ENCODE data around the gene KDM5A.
"Not testable (repeated sequence)": the region's sequence is repeated elsewhere in the genome, so short reads cannot be mapped to it uniquely, and the experiment has no call there.

DNA sequence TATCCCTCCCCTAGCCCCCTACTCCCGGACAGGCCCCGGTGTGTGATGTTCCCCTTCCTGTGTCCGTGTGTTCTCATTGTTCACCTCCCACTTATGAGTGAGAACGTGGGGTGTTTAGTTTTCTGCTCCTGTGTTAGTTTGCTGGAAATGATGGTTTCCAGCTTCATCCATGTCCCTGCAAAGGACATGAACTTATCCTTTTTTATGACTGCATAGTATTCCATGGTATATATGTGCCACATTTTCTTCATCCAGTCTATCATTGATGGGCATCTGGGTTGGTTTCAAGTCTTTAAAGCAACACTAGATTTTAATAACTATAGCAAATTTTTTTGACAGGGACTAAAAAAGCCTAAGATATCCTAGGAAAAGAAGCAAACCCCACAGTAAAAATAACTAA, 37.9 kb downstream of the KDM5A start:
- not testable (repeated sequence) for TF ChIP-seq CHD4 (IDR thresholded peaks at IDR 0.05); CBX5 (IDR thresholded peaks at IDR 0.05; ENCODE audit: low read depth); POLR2AphosphoS5 (IDR thresholded peaks at IDR 0.05; ENCODE audit: low read length); RBBP5 (conservative IDR thresholded peaks at IDR 0.05)
